NCI-H146 treated with DMSO at 0.1 percent for 48 hours (cell line): ENCODE data around the gene DAPK3.

Source experiments
- DNase-seq: peaks from one replicate; lab custom pipeline; 2025; ENCODE audit not compliant: unreplicated experiment; lab: John Stamatoyannopoulos, UW

Gene DAPK3

DNA sequence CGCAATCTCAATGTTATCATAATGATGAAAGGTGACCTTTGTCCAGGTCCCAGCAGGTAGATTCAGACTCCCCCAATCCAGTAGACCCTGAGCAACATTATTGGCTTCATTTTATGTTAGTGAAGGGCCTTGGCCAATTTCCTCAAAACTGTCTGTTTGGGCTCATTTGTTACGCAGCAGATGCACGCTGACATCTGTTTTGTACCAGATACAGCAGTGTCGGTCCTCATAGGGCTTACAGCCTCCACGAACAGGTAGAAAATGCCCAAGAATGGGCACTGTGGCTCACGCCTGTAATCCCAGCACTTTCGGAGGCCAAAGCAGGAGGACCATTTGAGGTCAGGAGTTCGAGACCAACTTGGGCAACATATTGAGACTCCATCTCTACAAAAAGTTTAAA lies 51.1 kb downstream of the DAPK3 start:
- no peak for DNase-seq

DNA sequence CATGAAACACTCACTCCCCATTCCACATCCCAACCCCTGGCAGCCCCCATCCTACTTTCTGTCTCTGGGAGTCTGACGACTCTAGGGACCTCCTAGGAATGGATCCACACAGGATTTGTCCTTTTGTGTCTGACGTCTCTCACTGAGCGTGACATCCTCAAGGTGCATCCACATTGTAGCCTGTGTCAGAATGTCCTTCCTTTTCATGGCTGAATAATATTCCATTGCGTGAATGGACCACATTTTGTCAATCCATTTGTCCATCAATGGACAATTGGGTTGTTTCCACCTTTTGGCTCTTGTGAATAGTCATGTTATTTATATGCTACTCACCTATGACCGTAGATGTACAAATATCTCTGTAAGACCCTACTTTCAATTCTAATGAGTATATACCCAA lies 54.9 kb downstream of the DAPK3 start:
- DNase-seq = no peak

DNA sequence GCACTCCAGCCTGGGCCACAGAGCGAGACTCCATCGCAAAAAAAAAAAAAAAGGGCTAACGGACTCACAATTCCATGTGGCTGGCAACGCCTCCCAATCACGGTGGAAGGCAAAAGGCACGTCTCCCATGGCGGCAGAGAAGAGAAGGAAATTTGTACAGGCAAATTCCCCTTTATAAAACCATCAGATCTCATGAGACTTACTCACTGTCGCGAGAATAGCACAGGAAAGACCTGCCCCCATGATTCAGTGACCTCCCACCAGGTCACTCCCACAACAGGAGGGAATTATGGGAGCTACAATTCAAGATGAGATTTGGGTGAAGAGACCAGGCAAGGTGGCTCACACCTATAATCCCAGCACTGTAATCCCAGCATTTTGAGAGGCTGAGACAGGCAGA lies 56.7 kb downstream of the DAPK3 start:
- no peak for DNase-seq

DNA sequence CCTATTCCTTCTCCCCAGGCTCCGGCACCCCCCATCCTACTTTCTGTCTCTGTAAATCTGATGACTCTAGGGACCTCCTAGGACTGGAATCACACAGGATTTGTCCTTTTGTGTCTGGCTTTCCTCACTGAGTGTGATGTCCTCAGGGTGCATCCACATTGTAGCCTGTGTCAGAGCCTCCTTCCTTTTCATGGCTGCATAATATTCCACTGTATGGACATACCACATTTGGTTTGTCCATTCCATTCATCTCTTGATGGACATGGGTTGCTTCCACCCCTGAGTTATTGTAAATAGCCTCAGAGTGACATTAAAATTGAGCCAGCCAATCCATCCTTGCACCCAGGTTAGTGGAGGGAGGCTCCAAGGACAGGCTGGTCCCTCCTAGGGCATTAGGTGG lies 60.8 kb downstream of the DAPK3 start:
- DNase-seq = no peak
